Right lobe of liver (tissue), 6 donors: Measurements from ENCODE around the gene CCDC34. TPM values are rescaled to one million over a fixed set of nuclear protein-coding genes. Genes with fewer than 3 reads are reported as not detected.

Experiments
- ATAC-seq, 4 donors: fragments of 200-7000 bp; cut with Tn5 transposase; one replicate each; pipeline ENCODE4 v1.9.1; 2020; ENCODE audit warnings: mild to moderate bottlenecking in 4 of 4, moderate library complexity in 4 of 4
- DNase-seq, 3 donors: peaks; one replicate each; pipeline ENCODE4 v3.0.0-alpha.2; 2020
- H3K27ac ChIP-seq, 3 donors: fragments of 200-600 bp; one replicate each; pipeline ENCODE4 v1.8.0; 2022
- H3K27me3 ChIP-seq, 2 donors: fragments of 200-600 bp; one replicate each; pipeline ENCODE4 v1.8.0; 2022
- H3K36me3 ChIP-seq, 4 donors: fragments of 200-600 bp; sonication (generic) in 1 of 4; one replicate each; pipeline versions ENCODE4 v1.5.1 to v1.8.0; 2017 to 2022; ENCODE audit warnings: control low read depth in 1 of 4
- H3K4me1 ChIP-seq, 4 donors: fragments of 200-600 bp; sonication (generic) in 1 of 4; one replicate each; pipeline versions ENCODE4 v1.5.1 to v1.8.0; 2017 to 2022; ENCODE audit warnings: control low read depth in 1 of 4
- H3K4me3 ChIP-seq, 3 donors: fragments of 200-600 bp; one replicate each; pipeline ENCODE4 v1.8.0; 2022
- H3K9me3 ChIP-seq, 4 donors: fragments of 200-600 bp; sonication (generic) in 1 of 4; one replicate each; pipeline versions ENCODE4 v1.5.1 to v1.8.0; 2017 to 2022; ENCODE audit warnings: control low read depth in 1 of 4
- POLR2A ChIP-seq: fragments of 450-650 bp; IDR thresholded peaks from one replicate; pipeline ENCODE4 v1.6.1; 2017; ENCODE audit warnings: antibody characterized with exemption, mild to moderate bottlenecking
- WGBS: methylation state at CpG from one replicate; pipeline ENCODE4 v1.1.6; 2018; ENCODE audit warnings: low coverage, low lambda C conversion rate; ENCODE audit not compliant: insufficient coverage; ENCODE audit errors: missing lambda C conversion rate; 5-methylcytosine and 5-hydroxymethylcytosine counted together
- intact Hi-C, 2 donors: fragments of 100-400 bp; cut with DNase I; formaldehyde crosslinking; loops; one replicate each; pipeline versions ENCODE4 v1.11.2 to v1.14.1; 2022
- total RNA-seq, 6 experiments: library from RNA; depleted of rRNA in 2 of 6; stranded (reverse); fragments of >200 nt in 2 of 6; fragmentation: NEBNext Ultra II Directional in 3 of 6; extraction: Animal tissue kit (Norgen Biotek cat#: 25700) in 3 of 6; gene quantifications; one replicate each; pipeline versions ENCODE4 v1.1.0 to v1.2.4, GENCODE V29; 2016 to 2023
- TF ChIP-seq, protein P1 (sequence below), 4 donors: fragments of 200-600 bp in 3 of 4; fragments of 450-650 bp in 1 of 4; IDR thresholded peaks; one replicate each; pipeline versions ENCODE4 v1.5.1 to v1.8.0; 2016 to 2022; ENCODE audit warnings: antibody characterized with exemption in 4 of 4, mild to moderate bottlenecking in 2 of 4
- donor health status: DM: no; HTN: yes; CAD: no.
- donor health status: DM: no; HTN: no; CAD: no.
- donor health status: DM: no; HTN: no; CAD: no.
- donor health status: DM: no; HTN: yes; CAD: no.
- donor health status: DM: no; HTN: yes; CAD: no.

CCDC34 gene
- total RNA-seq, 6 experiments from 2014 or later: 1.8 to 3.6 (median 2.1) TPM

DNA sequence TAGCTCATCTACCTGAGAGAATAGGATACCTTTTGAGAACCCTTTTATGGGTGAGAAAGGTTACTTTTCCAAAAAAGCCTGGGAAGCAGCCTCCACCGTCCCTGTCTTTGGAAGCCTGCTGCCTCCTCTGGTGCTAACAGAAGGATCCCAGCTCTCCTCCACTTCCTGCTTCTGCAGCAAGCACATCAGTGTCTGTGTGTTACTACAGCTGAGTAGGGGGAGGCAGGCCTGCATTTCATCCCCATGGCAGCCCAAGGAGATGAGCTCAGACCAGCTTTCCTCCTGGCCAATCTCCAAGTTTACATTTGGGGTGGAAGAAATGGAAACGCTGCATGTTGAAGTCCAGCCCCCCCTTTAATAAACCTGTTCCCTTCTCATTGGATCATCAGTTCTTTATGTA is 7.4 kb upstream of the CCDC34 start:
- Histone ChIP-seq H3K4me3 (no peak overlapping the region), H3K9me3 (no peaks in the 10 kb centered on the region), H3K36me3 (peaks cover 0 to 11% (median 2%) of the 10 kb centered on the region in 4 donors), H3K27ac (no peak overlapping the region), H3K4me1 (peaks cover 0 to 21% (median 4%) of the 10 kb centered on the region in 4 donors), H3K27me3 (no peaks in the 10 kb centered on the region)
- TF ChIP-seq, protein P1, sequence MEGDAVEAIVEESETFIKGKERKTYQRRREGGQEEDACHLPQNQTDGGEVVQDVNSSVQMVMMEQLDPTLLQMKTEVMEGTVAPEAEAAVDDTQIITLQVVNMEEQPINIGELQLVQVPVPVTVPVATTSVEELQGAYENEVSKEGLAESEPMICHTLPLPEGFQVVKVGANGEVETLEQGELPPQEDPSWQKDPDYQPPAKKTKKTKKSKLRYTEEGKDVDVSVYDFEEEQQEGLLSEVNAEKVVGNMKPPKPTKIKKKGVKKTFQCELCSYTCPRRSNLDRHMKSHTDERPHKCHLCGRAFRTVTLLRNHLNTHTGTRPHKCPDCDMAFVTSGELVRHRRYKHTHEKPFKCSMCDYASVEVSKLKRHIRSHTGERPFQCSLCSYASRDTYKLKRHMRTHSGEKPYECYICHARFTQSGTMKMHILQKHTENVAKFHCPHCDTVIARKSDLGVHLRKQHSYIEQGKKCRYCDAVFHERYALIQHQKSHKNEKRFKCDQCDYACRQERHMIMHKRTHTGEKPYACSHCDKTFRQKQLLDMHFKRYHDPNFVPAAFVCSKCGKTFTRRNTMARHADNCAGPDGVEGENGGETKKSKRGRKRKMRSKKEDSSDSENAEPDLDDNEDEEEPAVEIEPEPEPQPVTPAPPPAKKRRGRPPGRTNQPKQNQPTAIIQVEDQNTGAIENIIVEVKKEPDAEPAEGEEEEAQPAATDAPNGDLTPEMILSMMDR (IDR thresholded peaks at IDR 0.05): no peak
- TF ChIP-seq POLR2A: no peak
- ATAC-seq: no peak
- DNase-seq: no peak
- WGBS: 60% methylated on average over 1 of the region's 2 CpGs
- intact Hi-C loops: no loop called here

DNA sequence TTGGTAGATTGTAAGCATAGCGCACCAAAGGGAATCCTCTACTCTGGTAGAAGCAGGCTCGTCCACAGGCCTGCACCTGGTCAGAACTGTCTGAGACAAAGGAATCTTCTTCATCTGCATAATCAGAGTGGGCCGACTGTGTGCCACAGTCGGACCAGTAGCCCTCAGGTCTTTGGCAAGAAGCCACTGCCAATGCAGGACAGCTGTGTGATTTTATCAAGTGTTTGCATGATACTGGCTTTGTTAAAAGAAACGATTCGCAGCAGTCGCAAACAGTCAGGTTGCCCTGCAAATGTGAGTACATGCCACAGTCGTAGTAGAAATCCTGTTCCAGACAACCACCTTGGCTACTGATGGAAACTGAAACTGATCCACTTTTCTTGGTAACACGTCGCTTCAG is 4.9 kb upstream of the CCDC34 start:
- no peak overlapping the region for H3K4me3 ChIP-seq
- WGBS: 91% methylated on average over 8 of the region's 10 CpGs
- peaks cover 0 to 11% (median 2%) of the 10 kb centered on the region in 4 donors for H3K36me3 ChIP-seq
- ATAC-seq (no peak), DNase-seq (no peak)
- peaks cover 0 to 8% (median 0%) of the 10 kb centered on the region in 4 donors for H3K4me1 ChIP-seq
- H3K27me3 ChIP-seq: no peaks in the 10 kb centered on the region
- TF ChIP-seq POLR2A: no peak
- TF ChIP-seq, protein P1 (IDR thresholded peaks at IDR 0.05): no peak
- H3K27ac ChIP-seq: no peak overlapping the region
- intact Hi-C loops: no loop called here
- H3K9me3 ChIP-seq: no peaks in the 10 kb centered on the region

DNA sequence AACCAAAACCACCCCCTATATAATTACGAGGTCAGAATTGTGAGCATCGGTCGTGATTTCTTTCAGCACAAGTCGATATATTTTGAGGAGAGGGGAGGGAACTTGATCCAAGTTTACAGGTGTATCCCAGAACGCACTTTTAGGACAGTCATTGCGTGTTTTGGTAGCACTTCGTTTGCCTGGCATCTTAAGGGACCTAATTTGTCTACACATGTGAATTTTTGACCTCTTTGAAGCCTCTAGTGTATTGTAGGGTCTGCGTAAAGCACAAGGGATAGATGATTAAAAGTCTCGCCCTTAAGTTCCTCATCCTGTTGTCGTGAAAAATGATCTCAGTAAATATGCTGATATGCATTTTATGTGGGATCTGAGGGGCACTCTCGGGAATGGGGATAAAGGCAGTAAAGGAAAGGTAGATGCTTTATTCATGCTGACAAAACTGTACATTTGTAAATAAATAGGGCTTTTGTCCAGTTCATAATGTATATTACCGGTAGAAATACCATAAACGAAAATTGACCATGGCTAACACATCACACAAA is 632 bp upstream of the CCDC34 start:
- ATAC-seq (no peak), DNase-seq (no peak)
- 24% methylated on average over 13 of the region's 13 CpGs for WGBS
- Histone ChIP-seq H3K9me3 (no peaks in the 10 kb centered on the region), H3K27me3 (no peaks in the 10 kb centered on the region), H3K4me1 (peaks cover 0 to 14% (median 0%) of the 10 kb centered on the region in 4 donors), H3K36me3 (peaks cover 0 to 11% (median 1%) of the 10 kb centered on the region in 4 donors), H3K4me3 (peak overlapping the region; percentile 66 to 79 (median 79)), H3K27ac (peak overlapping the region in 1 of 3 donors; percentile 43)
- intact Hi-C loops: no loop called here
- no peak for TF ChIP-seq POLR2A
- TF ChIP-seq, protein P1 (IDR thresholded peaks at IDR 0.05): no peak

DNA sequence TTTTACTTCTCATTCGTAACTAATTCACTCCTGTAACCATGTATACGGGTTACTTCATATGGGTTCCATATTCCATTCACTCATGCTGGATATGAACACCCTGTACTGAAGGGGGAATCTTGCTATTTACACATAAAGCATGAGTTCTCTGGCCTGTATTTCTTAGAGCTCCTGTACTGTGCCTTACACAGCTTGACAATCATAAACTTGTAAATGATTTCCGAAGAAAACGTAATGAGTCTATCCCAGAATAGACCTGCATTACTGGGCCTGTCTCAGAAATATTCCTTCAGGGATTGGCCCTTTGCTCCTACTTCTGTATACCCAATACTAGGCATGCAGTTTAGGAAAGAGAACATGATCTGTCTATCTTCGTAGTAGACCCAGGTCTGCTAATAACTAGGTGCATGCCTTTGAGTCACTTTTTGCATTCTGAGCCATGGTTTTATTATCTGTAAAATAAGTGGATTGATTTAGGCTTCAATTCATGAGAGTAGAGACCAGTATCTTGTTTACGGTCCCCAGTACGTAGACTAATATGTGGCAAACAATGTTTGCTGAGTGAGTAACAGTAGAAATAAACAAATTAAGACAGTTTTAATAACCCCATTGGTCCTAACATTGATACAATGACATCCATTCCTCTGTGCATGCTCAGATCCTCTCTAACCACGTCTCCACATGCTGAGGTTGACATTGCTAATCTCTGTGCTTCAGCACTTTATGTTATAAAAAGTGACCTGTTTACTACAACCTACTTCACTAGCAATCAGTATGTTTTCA is 1.2 kb downstream of the CCDC34 start:
- WGBS: 68% methylated on average over 8 of the region's 8 CpGs
- no peaks in the 10 kb centered on the region for H3K27me3 ChIP-seq
- no peak overlapping the region for H3K4me3 ChIP-seq
- DNase-seq: no peak
- no peaks in the 10 kb centered on the region for H3K36me3 ChIP-seq
- TF ChIP-seq, protein P1 (IDR thresholded peaks at IDR 0.05): no peak
- TF ChIP-seq POLR2A: no peak
- no peak overlapping the region for H3K27ac ChIP-seq
- H3K9me3 ChIP-seq: no peaks in the 10 kb centered on the region
- H3K4me1 ChIP-seq: peaks cover 0 to 14% (median 0%) of the 10 kb centered on the region in 4 donors
- intact Hi-C loops: no loop called here
- no peak for ATAC-seq
